ENCODE data around the gene UTS2R.

GRCh38 chr17:82338858-82339633, 32.5 kb upstream of the UTS2R start:
- TF ChIP-seq CTCF (IDR thresholded peaks at IDR 0.05) (no peak), POLR2A (IDR thresholded peaks at IDR 0.05) (no peak)

Measured in heart left ventricle (tissue), 13 donors.